Omental fat pad (tissue), 4 donors: Measurements from ENCODE around the gene CDC14A. TPM values are rescaled to one million over a fixed set of nuclear protein-coding genes. Genes with fewer than 3 reads are reported as not detected.
A peak's percentile ranks its signal among the peaks of the same experiment; 100 is the strongest.
"Not testable (repeated sequence)": the region's sequence is repeated elsewhere in the genome, so short reads cannot be mapped to it uniquely, and the experiment has no call there.

Source experiments
- ATAC-seq: fragments of 150-250 bp; one replicate; pipeline ENCODE4 v1.9.1; 2016; ENCODE audit warnings: mild to moderate bottlenecking, moderate library complexity; ENCODE audit not compliant: low FRiP score
- DNase-seq: peaks from one replicate; pipeline ENCODE4 v3.0.0-alpha.2; 2019; ENCODE audit warnings: low spot score
- CTCF ChIP-seq, 3 donors: fragments of 450-650 bp; IDR thresholded peaks; one replicate each; pipeline ENCODE4 v1.5.1; 2016 to 2017; ENCODE audit warnings: antibody characterized with exemption in 3 of 3, mild to moderate bottlenecking in 3 of 3, moderate library complexity in 2 of 3
- total RNA-seq, 4 donors: library from RNA; depleted of rRNA; stranded (reverse); fragments of >200 nt; gene quantifications; one replicate each; pipeline ENCODE4 v1.1.0, GENCODE V29; 2016

CDC14A gene
- total RNA-seq, 4 donors from 2014 or later, result 9.4 to 39.9 (median 13.4) TPM

DNA sequence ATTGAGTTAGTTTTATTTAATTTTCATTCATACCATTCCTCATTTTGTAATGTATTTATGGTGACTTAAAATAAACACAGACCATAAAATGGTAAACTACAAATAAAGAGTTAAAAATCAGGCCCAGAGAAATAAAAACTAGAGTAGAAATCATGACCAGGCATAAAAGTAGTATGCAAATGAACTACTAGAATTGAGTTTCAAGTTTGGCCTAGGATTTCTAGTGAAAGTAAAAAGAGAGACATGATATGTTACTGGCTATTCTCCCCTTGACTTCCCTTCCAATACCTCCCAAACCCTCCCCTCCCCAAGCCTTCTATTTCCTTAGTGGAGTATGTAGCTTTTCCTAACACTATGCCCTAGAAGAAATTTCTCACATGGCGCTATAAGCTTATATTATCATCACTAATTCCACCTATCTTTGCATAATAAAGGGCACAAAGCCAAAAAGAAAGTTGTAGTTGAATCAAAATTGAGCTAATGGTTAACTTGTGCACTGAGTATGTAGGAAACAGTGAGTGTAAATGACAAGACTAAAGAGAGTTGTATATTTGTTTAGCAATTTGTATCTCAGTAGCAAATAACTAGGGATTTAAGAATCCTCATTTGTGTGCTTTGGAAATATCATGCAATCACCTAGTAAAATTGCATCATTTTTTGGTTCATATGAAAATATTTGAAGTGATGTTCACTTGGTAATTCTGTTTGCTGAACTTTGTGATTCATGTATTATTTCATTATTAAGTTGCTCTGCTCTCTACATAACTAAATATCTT lies 29.7 kb upstream of the CDC14A start:
- ATAC-seq, result peak; percentile 70
- TF ChIP-seq CTCF (IDR thresholded peaks at IDR 0.05), result no peak
- DNase-seq, result no peak

GRCh38 chr1:100323419-100324106 lies 28.7 kb upstream of the CDC14A start:
- ATAC-seq, result peak; percentile 73
- TF ChIP-seq CTCF (IDR thresholded peaks at IDR 0.05), result no peak
- DNase-seq, result no peak

DNA sequence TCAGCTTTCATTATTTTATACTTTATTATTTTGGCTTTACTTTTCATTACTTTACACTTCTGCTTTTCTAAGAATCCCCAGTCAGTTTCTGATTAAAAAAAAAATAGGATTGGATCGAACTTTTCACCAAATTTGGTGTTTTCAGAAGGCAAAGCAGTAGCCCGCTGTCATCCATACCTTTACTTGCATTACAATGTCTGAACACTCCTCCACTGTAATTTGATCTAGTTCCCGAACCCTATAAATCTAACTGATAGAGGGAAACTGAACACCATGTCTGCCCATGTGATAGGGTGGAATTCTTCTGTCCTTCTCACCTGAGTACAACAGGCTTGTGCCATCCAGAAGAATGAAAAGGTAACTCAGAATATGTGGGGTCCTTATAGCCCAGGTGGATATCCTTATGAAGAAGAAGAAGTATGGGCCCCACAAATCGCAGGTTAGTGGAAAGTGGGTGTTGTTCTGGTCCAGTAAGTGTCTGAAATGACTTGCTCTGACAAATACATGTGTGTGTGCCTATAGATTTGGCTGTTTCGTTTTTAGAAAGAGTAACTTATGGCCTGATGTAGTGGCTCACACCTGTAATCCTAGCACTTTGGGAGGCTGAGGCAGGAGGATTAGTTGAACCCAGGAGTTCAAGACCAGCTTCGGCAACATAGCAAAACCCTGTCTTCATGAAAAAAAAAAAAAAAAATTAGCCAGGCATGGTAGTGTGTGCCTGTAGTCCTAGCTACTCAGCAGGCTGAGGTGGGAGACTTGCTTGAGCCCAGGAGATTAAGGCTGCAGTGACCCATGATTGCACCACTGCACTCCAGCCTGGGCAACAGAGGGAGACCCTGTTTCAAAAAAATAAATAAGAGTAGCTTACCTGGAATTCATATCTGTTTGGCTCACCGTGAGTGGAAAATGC lies 26.6 kb upstream of the CDC14A start:
- no peak for TF ChIP-seq CTCF (IDR thresholded peaks at IDR 0.05)
- DNase-seq (no peak), ATAC-seq (no peak)

DNA sequence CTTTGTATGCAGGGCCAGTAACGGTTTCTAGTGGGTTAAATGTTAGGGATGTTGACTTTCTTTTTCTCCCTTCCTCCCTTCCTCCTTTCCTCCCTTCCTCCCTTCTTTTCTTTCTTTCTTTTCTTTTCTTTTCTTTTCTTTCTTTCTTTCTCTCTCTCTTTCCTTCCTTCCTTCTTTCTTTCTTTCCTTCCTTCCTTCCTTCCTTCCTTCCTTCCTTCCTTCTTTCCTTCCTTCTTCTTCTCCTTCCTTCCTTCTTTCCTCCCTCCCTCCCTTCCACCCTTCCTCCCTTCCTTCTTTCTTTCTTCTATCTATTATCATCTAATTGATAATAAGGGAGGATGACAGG lies 26.0 kb upstream of the CDC14A start:
- ATAC-seq, DNase-seq: not testable (repeated sequence)

- no peak for TF ChIP-seq CTCF (IDR thresholded peaks at IDR 0.05)
- ATAC-seq (no peak), DNase-seq (no peak)
These were observed 24.2 kb upstream of the CDC14A start for GRCh38 chr1:100328133-100328532.

GRCh38 chr1:100331146-100331545 lies 21.2 kb upstream of the CDC14A start:
- DNase-seq, ATAC-seq: not testable (repeated sequence)

DNA sequence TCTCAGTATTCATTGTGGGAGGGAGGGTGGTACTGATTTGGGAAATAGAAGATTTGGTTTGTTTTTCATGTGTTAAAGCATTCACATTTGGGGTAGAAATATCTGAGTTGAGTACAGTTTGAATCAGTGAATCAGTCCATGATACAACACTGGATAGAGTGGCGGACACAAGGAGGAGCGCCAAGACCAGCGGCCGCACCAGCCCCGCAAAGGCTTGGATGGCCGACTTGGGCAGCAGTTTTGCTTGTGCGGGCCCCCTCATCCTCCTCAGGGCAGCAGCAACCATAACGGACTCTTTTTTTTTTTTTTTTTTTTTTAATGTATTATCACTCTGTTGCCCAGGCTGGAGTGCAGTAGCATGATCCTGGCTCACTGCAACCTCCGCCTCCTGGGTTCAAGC lies 20.0 kb upstream of the CDC14A start:
- no peak for TF ChIP-seq CTCF (IDR thresholded peaks at IDR 0.05)
- DNase-seq (no peak), ATAC-seq (no peak)
